Fibroblast of pulmonary artery (primary cell): ENCODE data around the gene WDR27.
A peak's percentile ranks its signal among the peaks of the same experiment; 100 is the strongest.
"Not testable (repeated sequence)": the region's sequence is repeated elsewhere in the genome, so short reads cannot be mapped to it uniquely, and the experiment has no call there.

Experiments used
- DNase-seq: peaks from one replicate; pipeline ENCODE4 v3.0.0-alpha.2; 2010; ENCODE audit warnings: low read depth
- H3K4me3 ChIP-seq: replicated peaks from 2 replicates; pipeline ENCODE4 v1.5.1; 2011; ENCODE audit warnings: low read depth, mild to moderate bottlenecking, control low read depth, low read length, moderate library complexity
- TF ChIP-seq, protein P1 (sequence below): IDR thresholded peaks from 2 replicates; pipeline ENCODE4 v1.5.1; 2011; ENCODE audit warnings: mild to moderate bottlenecking, control low read depth, low read length, inconsistent platforms; ENCODE audit errors: missing control alignments

The WDR27 gene

DNA sequence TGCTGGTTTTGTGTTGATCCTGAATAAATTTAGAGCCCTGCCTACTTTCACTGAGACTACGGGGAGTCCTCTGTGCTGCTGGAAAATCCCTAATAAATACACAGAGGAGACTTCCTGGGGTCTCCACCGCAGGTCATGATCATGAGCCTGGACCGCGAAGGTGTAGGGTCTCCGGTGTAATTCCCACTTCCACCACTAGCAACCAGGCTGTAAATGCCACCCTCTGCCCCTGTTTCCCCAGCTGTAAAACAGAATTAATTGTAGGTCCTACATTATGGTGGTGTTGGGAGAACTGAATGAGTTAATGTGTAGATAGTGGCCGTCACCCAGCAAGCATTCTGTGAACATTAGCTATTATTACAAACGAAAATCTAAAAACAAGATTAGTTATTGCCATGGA lies 256.6 kb downstream of the WDR27 start:
- no peak for DNase-seq
- no peak overlapping the region for H3K4me3 ChIP-seq
- TF ChIP-seq, protein P1, sequence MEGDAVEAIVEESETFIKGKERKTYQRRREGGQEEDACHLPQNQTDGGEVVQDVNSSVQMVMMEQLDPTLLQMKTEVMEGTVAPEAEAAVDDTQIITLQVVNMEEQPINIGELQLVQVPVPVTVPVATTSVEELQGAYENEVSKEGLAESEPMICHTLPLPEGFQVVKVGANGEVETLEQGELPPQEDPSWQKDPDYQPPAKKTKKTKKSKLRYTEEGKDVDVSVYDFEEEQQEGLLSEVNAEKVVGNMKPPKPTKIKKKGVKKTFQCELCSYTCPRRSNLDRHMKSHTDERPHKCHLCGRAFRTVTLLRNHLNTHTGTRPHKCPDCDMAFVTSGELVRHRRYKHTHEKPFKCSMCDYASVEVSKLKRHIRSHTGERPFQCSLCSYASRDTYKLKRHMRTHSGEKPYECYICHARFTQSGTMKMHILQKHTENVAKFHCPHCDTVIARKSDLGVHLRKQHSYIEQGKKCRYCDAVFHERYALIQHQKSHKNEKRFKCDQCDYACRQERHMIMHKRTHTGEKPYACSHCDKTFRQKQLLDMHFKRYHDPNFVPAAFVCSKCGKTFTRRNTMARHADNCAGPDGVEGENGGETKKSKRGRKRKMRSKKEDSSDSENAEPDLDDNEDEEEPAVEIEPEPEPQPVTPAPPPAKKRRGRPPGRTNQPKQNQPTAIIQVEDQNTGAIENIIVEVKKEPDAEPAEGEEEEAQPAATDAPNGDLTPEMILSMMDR = peak; percentile 15

DNA sequence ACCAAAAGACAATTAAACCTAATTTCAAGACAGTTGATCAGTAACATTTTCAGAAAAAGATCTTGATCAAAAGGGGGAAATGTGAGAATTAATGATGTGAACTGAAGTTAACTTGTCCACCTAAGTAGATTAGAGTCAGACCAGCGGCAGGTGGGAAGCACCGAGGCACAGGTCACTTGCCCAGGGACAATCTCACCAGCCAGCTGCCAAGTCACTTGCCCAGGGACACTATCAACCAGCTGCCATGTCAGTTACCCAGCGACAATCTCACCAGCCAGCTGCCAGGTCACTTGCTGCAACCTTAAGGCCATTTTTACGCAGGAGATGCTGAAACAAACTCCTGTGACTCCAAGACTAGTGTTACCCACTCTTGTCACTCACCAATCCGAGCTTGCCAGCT lies 260.5 kb downstream of the WDR27 start:
- no peak for DNase-seq
- TF ChIP-seq, protein P1 = no peak
- no peak overlapping the region for H3K4me3 ChIP-seq

DNA sequence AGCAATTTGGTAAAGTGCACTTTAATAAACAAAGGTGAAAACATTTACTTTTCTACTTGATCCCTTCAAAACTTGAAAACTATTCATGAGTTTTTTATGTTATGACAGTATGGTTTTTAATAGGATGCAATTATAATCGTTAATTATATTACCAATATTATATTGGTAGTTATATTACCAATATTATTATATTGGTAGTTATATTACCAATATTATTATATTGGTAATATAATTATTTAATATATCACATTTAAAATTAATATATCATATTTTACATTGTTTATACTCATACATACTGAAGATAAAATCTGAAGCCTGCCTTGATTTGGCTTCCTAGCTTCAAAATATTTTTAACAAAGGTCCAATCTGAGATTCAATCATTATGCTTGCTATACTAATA lies 262.1 kb downstream of the WDR27 start:
- no peak for DNase-seq
- TF ChIP-seq, protein P1 = no peak
- no peak overlapping the region for H3K4me3 ChIP-seq

DNA sequence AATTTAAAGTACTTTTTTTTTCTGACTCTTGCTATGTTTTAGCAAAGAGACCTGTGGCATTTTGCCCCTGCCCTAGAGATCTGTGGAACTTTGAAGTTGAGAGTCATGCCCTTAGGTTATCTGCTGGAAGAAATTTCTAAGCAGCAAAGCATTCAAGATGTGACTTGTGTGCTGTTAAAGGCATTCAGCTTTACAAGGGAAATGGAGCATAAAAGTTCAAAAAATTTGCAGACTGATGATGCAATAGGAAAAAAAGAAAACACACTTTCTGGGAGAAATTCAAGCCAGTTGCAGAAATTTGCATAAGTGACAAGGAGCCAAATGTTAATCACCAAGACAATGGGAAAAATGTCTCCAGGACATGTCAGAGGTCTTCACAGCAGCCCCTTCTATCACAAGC lies 267.3 kb downstream of the WDR27 start:
- DNase-seq = peak; percentile 6
- H3K4me3 ChIP-seq = not testable (repeated sequence)

DNA sequence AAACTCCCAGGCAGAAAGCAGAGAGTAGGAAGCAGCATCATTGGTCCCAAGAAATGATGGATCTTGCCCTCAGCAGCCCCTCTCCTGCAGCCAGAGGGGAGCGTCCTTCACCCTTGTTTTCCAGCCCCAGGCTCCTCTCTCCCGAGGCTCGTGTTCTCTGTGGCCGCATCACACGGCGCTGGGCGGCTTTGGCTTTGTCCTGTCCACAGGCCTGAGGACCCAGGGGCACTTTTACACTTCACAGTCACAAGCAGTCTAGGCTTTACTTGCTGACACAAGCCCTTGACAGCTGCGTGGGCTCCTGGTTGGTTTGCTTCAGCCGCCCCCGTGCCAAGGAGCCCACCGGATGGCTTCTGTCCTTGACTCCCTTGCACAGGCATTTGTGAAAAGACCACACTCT lies 272.8 kb downstream of the WDR27 start:
- TF ChIP-seq, protein P1 = no peak
- no peak overlapping the region for H3K4me3 ChIP-seq
- DNase-seq = no peak

DNA sequence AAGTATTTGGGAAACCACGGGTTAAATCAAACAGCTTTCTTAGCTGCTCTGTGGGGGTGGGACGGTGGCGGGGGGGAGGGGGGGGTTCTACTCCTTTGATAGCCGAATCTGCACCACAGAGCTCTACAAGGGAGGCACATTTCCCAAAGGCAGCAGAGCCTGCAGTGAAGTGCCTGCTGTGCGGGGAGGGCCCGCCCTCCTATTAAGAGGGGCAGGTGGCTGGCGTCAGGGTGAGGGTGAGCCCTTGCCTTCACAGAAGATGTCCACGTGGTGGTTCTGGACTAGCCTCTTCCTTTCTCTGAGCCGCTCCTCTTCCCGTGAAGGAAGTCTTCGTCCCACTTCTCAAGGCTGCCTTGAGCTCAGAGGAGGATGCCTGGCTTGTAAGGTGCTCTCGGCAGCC lies 273.3 kb downstream of the WDR27 start:
- TF ChIP-seq, protein P1 = no peak
- no peak overlapping the region for H3K4me3 ChIP-seq
- peak; percentile 23 for DNase-seq

DNA sequence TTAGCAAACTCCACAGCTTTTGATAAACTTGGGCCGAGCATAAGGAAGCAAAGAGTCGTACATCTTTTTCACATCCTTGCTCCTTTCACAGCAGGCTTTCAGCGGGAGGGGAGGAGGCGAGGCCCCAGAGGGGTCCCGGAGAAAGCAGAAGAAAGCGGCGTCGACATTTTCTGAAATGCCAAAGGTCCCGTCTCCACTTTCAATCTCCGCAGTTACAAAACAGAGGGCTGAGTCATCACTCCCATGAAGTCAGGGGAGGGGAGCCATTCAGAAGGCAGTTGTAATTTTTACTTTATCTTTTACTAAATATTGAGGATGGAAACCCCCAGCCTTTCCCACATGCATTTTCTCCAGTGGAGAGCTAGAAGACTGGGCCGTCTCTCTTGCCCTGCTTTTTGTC lies 274.0 kb downstream of the WDR27 start:
- TF ChIP-seq, protein P1 = no peak
- peak; percentile 80 for DNase-seq
- H3K4me3 ChIP-seq = no peak overlapping the region

DNA sequence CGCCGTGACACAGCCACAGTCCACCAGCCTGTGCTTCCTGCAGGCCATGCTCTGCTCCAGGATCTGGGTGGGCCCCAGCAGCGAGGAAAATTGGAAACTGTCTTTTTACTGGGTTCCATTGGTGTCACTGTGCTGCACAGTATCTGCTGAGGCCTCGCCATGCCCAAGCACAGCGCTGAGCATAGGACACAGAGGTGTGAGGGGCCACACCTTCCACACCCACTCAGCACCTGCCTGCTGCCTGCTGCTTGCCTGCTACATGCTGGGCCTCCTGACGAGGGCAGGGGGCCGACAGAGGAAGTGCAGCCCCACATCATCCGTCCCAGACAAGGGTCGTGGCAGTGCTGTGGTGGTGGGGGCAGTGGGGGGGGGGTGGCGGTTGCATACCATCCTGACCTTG lies 275.2 kb downstream of the WDR27 start:
- DNase-seq = no peak
- H3K4me3 ChIP-seq = no peak overlapping the region
- TF ChIP-seq, protein P1 = no peak
